OCI-LY7 (cell line): ENCODE data around the gene CMIP. TPM values are rescaled to one million over a fixed set of nuclear protein-coding genes. Genes with fewer than 3 reads are reported as not detected.

ENCODE experiments used
- BruUV-seq: library from RNA; stranded (reverse); fragments of 400-500 nt; replicated peaks from 2 replicates; lab custom pipeline; 2021; lab: Mats Ljungman, UMichigan
- CTCF ChIA-PET: fragments of 300-600 bp; sonication (Branson Sonifier 250); formaldehyde crosslinking; loops from one replicate; lab custom pipeline; 2022; ENCODE audit warnings: antibody characterized with exemption; ENCODE audit not compliant: unreplicated experiment; lab: Charles Lee
- POLR2A ChIA-PET: fragments of 300-600 bp; sonication (Branson Sonifier 250); formaldehyde crosslinking; loops from one replicate; lab custom pipeline; 2022; ENCODE audit warnings: antibody characterized with exemption; lab: Charles Lee
- DNase-seq: peaks from one replicate; pipeline ENCODE4 v3.0.0-alpha.2; 2015; ENCODE audit warnings: low spot score
- H2AFZ ChIP-seq: fragments of 200-600 bp; sonication (generic), shearing (Covaris generic); 2 replicates; pipeline ENCODE4 v1.6.1; 2014; ENCODE audit warnings: mild to moderate bottlenecking, antibody characterized with exemption, low read length, moderate library complexity
- H3K27ac ChIP-seq: fragments of 200-600 bp; sonication (generic); 2 replicates; pipeline ENCODE4 v1.5.1; 2014; ENCODE audit warnings: mixed run types, low read depth, mild to moderate bottlenecking, moderate library complexity, low read length, inconsistent platforms; ENCODE audit not compliant: poor library complexity, severe bottlenecking
- H3K36me3 ChIP-seq: fragments of 200-600 bp; sonication (generic); 2 replicates; pipeline ENCODE4 v1.6.1; 2014; ENCODE audit warnings: mild to moderate bottlenecking, antibody characterized with exemption, low read length, moderate library complexity, mixed read lengths; ENCODE audit not compliant: insufficient read depth
- H3K4me1 ChIP-seq: fragments of 200-600 bp; sonication (generic); 2 replicates; pipeline ENCODE4 v1.5.1; 2014; ENCODE audit warnings: mild to moderate bottlenecking, low read length; ENCODE audit not compliant: insufficient read depth, poor library complexity, severe bottlenecking
- H3K4me2 ChIP-seq: fragments of 200-600 bp; sonication (generic); 2 replicates; pipeline ENCODE4 v1.6.1; 2014; ENCODE audit warnings: mild to moderate bottlenecking, low read length
- H3K4me3 ChIP-seq: fragments of 200-600 bp; sonication (generic); 2 replicates; pipeline ENCODE4 v1.5.1; 2014; ENCODE audit warnings: mild to moderate bottlenecking, low read depth, low read length; ENCODE audit not compliant: poor library complexity, severe bottlenecking
- H3K79me2 ChIP-seq: fragments of 200-600 bp; sonication (generic); 2 replicates; pipeline ENCODE4 v1.6.1; 2016; ENCODE audit warnings: low read depth, mild to moderate bottlenecking, low read length, moderate library complexity, mixed read lengths; ENCODE audit not compliant: insufficient read depth
- H3K9me2 ChIP-seq: fragments of 200-600 bp; sonication (generic); 2 replicates; pipeline ENCODE4 v1.6.1; 2016; ENCODE audit warnings: mild to moderate bottlenecking, low read length, mixed read lengths; ENCODE audit not compliant: insufficient read depth
- H3K9me3 ChIP-seq: fragments of 200-600 bp; sonication (generic); 2 replicates; pipeline ENCODE4 v1.6.1; 2014; ENCODE audit warnings: mild to moderate bottlenecking, mixed run types, low read length, mixed read lengths
- H4K20me1 ChIP-seq: fragments of 200-600 bp; sonication (generic); 2 replicates; pipeline ENCODE4 v1.6.1; 2014; ENCODE audit warnings: mild to moderate bottlenecking, antibody characterized with exemption, low read length, moderate library complexity, mixed read lengths; ENCODE audit not compliant: insufficient read depth
- CTCF ChIP-seq: fragments of 200-600 bp; sonication (generic); conservative IDR thresholded peaks from 2 replicates; pipeline ENCODE4 v1.5.1; 2014; ENCODE audit warnings: mild to moderate bottlenecking, antibody characterized with exemption, low read length, moderate library complexity, mixed read lengths
- EZH2phosphoT487 ChIP-seq: fragments of 200-600 bp; sonication (generic); IDR thresholded peaks from 2 replicates; pipeline ENCODE4 v1.6.1; 2018; ENCODE audit warnings: low read depth, borderline replicate concordance, mild to moderate bottlenecking, mixed run types, antibody characterized with exemption, low read length, moderate library complexity, mixed read lengths
- intact Hi-C: fragments of 100-400 bp; cut with micrococcal nuclease; formaldehyde crosslinking; loops from one replicate; pipeline ENCODE4 v1.10.0; 2022; ENCODE audit not compliant: unreplicated experiment
- total RNA-seq, 2 experiments: library from RNA; depleted of rRNA in 1 of 2; stranded (reverse); fragments of >200 nt in 1 of 2; shearing (Covaris generic) in 1 of 2; gene quantifications; 2 replicates each; pipeline ENCODE4 v1.2.3, GENCODE V29; 2014 to 2022

Gene CMIP
- total RNA-seq, 2 experiments from 2014 or later, result 15.4 to 70.3 TPM

GRCh38 chr16:81597079-81597658 is 152.6 kb downstream of the CMIP start:
- intact Hi-C loops, result no loop called here
- Histone ChIP-seq H3K27ac (no peak overlapping the region), H3K4me1 (no peaks in the 10 kb centered on the region), H3K4me2 (no peak overlapping the region), H3K36me3 (no peaks in the 10 kb centered on the region), H3K79me2 (no peaks in the 10 kb centered on the region), H4K20me1 (no peaks in the 10 kb centered on the region; the same call in 1 of the 2 replicates), H3K9me2 (no peaks in the 10 kb centered on the region), H3K9me3 (no peaks in the 10 kb centered on the region), H3K4me3 (no peak overlapping the region), H2AFZ (no peak overlapping the region)
- ChIA-PET CTCF (interaction anchor here (0.6 kb wide), 1 partner anchor 176 kb away, joined by 3 read pairs; no protein-coding TSS in a partner anchor), POLR2A (no interaction called here)
- no peak for TF ChIP-seq EZH2phosphoT487
- TF ChIP-seq CTCF, result no peak
- no TSS peak for BruUV-seq
- DNase-seq, result no peak

GRCh38 chr16:81598083-81598482 is 153.5 kb downstream of the CMIP start:
- Histone ChIP-seq H4K20me1 (no peaks in the 10 kb centered on the region; the same call in 1 of the 2 replicates), H3K9me2 (no peaks in the 10 kb centered on the region), H3K4me3 (no peak overlapping the region), H3K36me3 (no peaks in the 10 kb centered on the region), H2AFZ (no peak overlapping the region), H3K79me2 (no peaks in the 10 kb centered on the region), H3K4me2 (no peak overlapping the region), H3K4me1 (no peaks in the 10 kb centered on the region), H3K27ac (no peak overlapping the region), H3K9me3 (no peaks in the 10 kb centered on the region)
- TF ChIP-seq EZH2phosphoT487 (no peak), CTCF (peak; percentile 61)
- no peak for DNase-seq
- intact Hi-C loops, result no loop called here
- ChIA-PET POLR2A (interaction anchor here (0.6 to 0.7 kb wide), 2 partner anchors 159 to 350 kb away, joined by 3 read pairs; no protein-coding TSS in a partner anchor), CTCF (interaction anchor here (0.6 kb wide), 2 partner anchors 153 to 175 kb away, joined by 3 to 4 read pairs; no protein-coding TSS in a partner anchor)
- no TSS peak for BruUV-seq

GRCh38 chr16:81599034-81599744 is 154.6 kb downstream of the CMIP start:
- ChIA-PET POLR2A (interaction anchor here (0.7 kb wide), 2 partner anchors 160 to 280 kb away, joined by 3 to 4 read pairs; no protein-coding TSS in a partner anchor), CTCF (no interaction called here)
- Histone ChIP-seq H4K20me1 (peaks cover 4% of the 10 kb centered on the region; the same call in 1 of the 2 replicates), H3K79me2 (no peaks in the 10 kb centered on the region), H2AFZ (no peak overlapping the region), H3K4me2 (no peak overlapping the region), H3K27ac (no peak overlapping the region), H3K4me3 (no peak overlapping the region), H3K9me3 (no peaks in the 10 kb centered on the region), H3K36me3 (no peaks in the 10 kb centered on the region), H3K4me1 (no peaks in the 10 kb centered on the region), H3K9me2 (no peaks in the 10 kb centered on the region)
- intact Hi-C loops, result no loop called here
- no TSS peak for BruUV-seq
- no peak for TF ChIP-seq CTCF
- no peak for TF ChIP-seq EZH2phosphoT487
- DNase-seq, result no peak
